Osteocyte (in vitro differentiated cells): ENCODE results near the gene NPSR1. TPM values are rescaled to one million over a fixed set of nuclear protein-coding genes. Genes with fewer than 3 reads are reported as not detected.

Source experiments
- DNase-seq: peaks from one replicate; pipeline ENCODE4 v3.0.0; 2021; ENCODE audit warnings: mixed read lengths; ENCODE audit not compliant: unreplicated experiment; ENCODE audit errors: extremely low spot score
- H3K27ac Mint-ChIP-seq: one replicate; pipeline ENCODE4 v1.8.0; 2021; ENCODE audit warnings: mild to moderate bottlenecking, mixed read lengths; ENCODE audit not compliant: unreplicated experiment
- H3K27me3 Mint-ChIP-seq: one replicate; pipeline ENCODE4 v1.8.0; 2021; ENCODE audit warnings: mixed read lengths; ENCODE audit not compliant: unreplicated experiment
- H3K36me3 Mint-ChIP-seq: one replicate; pipeline ENCODE4 v1.8.0; 2021; ENCODE audit warnings: mixed read lengths; ENCODE audit not compliant: unreplicated experiment
- H3K4me1 Mint-ChIP-seq: one replicate; pipeline ENCODE4 v1.8.0; 2021; ENCODE audit warnings: mixed read lengths; ENCODE audit not compliant: unreplicated experiment
- H3K4me3 Mint-ChIP-seq: one replicate; pipeline ENCODE4 v1.8.0; 2021; ENCODE audit warnings: mild to moderate bottlenecking, moderate library complexity, mixed read lengths; ENCODE audit not compliant: unreplicated experiment
- H3K9me3 Mint-ChIP-seq: one replicate; pipeline ENCODE4 v1.8.0; 2021; ENCODE audit warnings: mixed read lengths; ENCODE audit not compliant: unreplicated experiment
- CTCF ChIP-seq: fragments of 200-600 bp; sonication (generic); IDR thresholded peaks from 2 replicates; pipeline ENCODE4 v1.5.0; 2021; ENCODE audit warnings: antibody characterized with exemption, mild to moderate bottlenecking, moderate library complexity
- total RNA-seq: library from RNA; stranded (reverse); gene quantifications from 2 replicates; pipeline ENCODE4 v1.2.1, GENCODE V29; 2021

The NPSR1 gene
- total RNA-seq, 1 donor from 2014 or later = not detected

- Mint-ChIP-seq H3K4me1 (peaks cover 9% of the 10 kb centered on the region), H3K27me3 (peaks cover 6% of the 10 kb centered on the region), H3K27ac (no peak overlapping the region), H3K4me3 (no peak overlapping the region), H3K9me3 (peaks cover 6% of the 10 kb centered on the region), H3K36me3 (no peaks in the 10 kb centered on the region)
- no peak for DNase-seq
- TF ChIP-seq CTCF = no peak
Measured at GRCh38 chr7:34886856-34887255, 228.8 kb downstream of the NPSR1 start.

GRCh38 chr7:34889951-34890350 lies 231.9 kb downstream of the NPSR1 start:
- no peak for TF ChIP-seq CTCF
- Mint-ChIP-seq H3K9me3 (peaks cover 7% of the 10 kb centered on the region), H3K36me3 (peaks cover 3% of the 10 kb centered on the region), H3K27ac (no peak overlapping the region), H3K4me3 (no peak overlapping the region), H3K27me3 (peaks cover 6% of the 10 kb centered on the region), H3K4me1 (peaks cover 13% of the 10 kb centered on the region)
- DNase-seq = no peak

GRCh38 chr7:34895202-34895601 lies 237.2 kb downstream of the NPSR1 start:
- H3K36me3 Mint-ChIP-seq = peaks cover 3% of the 10 kb centered on the region
- peaks cover 13% of the 10 kb centered on the region for H3K4me1 Mint-ChIP-seq
- no peak for DNase-seq
- no peaks in the 10 kb centered on the region for H3K27me3 Mint-ChIP-seq
- peaks cover 15% of the 10 kb centered on the region for H3K9me3 Mint-ChIP-seq
- no peak for TF ChIP-seq CTCF
- H3K4me3 Mint-ChIP-seq = no peak overlapping the region
- H3K27ac Mint-ChIP-seq = no peak overlapping the region
